Activated T-cell treated with anti-CD3 and anti-CD28 coated beads, Interleukin-2, amount 50 U/mL, for 24 hours (primary cell): ENCODE measurements around the gene MYH13.
"Not testable (repeated sequence)": the region's sequence is repeated elsewhere in the genome, so short reads cannot be mapped to it uniquely, and the experiment has no call there.

Experiments used
- DNase-seq: peaks from one replicate; pipeline ENCODE4 v3.0.0-alpha.2; 2020
- H3K27ac Mint-ChIP-seq: 2 replicates; pipeline ENCODE4 v1.8.0; 2020; ENCODE audit warnings: mild to moderate bottlenecking, mixed read lengths
- H3K27me3 Mint-ChIP-seq: 2 replicates; pipeline ENCODE4 v1.8.0; 2020; ENCODE audit warnings: mixed read lengths
- H3K36me3 Mint-ChIP-seq: 2 replicates; pipeline ENCODE4 v1.8.0; 2020; ENCODE audit warnings: low read depth, mixed read lengths
- H3K4me1 Mint-ChIP-seq: 2 replicates; pipeline ENCODE4 v1.8.0; 2020; ENCODE audit warnings: low read depth, mixed read lengths
- H3K4me3 Mint-ChIP-seq: 2 replicates; pipeline ENCODE4 v1.8.0; 2020; ENCODE audit warnings: mild to moderate bottlenecking, moderate library complexity, mixed read lengths
- H3K9me3 Mint-ChIP-seq: 2 replicates; pipeline ENCODE4 v1.8.0; 2020; ENCODE audit warnings: mixed read lengths

The MYH13 gene

DNA sequence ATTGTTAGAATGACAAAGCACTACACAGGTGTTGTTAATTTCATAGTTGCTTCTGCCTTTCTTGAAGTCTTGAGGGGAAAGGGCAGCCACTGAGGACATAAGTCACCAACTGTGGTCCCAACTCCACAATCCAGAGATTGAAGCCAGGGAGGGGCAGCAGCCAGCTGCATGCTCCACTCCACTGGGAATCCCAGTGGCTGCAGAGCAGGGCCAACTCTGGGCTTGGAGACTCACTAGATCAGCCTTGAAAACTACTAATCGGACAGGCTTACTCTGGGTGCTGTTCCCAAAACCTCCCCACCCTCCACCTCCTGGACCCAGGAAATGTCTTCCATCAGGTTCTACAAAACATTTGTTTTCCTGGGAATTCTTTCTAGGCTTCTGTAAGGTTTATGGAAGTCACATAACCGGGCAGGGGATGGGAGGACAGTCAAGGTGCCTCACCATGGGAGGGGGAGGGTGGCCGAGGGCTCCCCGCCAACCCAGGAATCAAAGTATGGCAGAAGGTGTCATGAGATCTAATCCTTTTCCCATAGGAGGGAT is 68.0 kb downstream of the MYH13 start:
- H3K36me3 Mint-ChIP-seq = no peaks in the 10 kb centered on the region
- H3K9me3 Mint-ChIP-seq = no peaks in the 10 kb centered on the region
- peaks cover 5% of the 10 kb centered on the region for H3K27me3 Mint-ChIP-seq
- DNase-seq = no peak
- no peaks in the 10 kb centered on the region for H3K4me1 Mint-ChIP-seq
- no peak overlapping the region for H3K27ac Mint-ChIP-seq
- no peak overlapping the region for H3K4me3 Mint-ChIP-seq

DNA sequence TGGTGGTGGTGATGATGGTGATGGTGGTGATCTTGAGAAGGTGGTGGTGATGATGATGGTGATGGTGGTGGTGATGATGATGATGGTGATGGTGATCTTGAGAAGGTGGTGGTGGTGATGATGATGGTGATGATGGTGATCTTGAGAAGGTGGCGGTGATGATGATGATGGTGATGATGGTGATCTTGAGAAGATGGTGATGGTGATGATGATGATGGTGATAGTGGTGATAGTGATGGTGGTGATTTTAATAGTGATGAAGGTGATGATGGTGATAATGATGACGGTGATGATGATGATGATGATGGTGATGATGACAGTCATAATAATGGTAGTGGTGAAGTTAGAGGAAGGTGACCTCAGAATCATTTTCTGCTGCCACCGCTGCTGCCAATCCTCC is 75.1 kb downstream of the MYH13 start:
- Mint-ChIP-seq H3K27ac (no peak overlapping the region), H3K9me3 (no peaks in the 10 kb centered on the region), H3K4me1 (no peaks in the 10 kb centered on the region), H3K27me3 (peaks cover 11% of the 10 kb centered on the region), H3K4me3 (no peak overlapping the region), H3K36me3 (no peaks in the 10 kb centered on the region)
- no peak for DNase-seq

DNA sequence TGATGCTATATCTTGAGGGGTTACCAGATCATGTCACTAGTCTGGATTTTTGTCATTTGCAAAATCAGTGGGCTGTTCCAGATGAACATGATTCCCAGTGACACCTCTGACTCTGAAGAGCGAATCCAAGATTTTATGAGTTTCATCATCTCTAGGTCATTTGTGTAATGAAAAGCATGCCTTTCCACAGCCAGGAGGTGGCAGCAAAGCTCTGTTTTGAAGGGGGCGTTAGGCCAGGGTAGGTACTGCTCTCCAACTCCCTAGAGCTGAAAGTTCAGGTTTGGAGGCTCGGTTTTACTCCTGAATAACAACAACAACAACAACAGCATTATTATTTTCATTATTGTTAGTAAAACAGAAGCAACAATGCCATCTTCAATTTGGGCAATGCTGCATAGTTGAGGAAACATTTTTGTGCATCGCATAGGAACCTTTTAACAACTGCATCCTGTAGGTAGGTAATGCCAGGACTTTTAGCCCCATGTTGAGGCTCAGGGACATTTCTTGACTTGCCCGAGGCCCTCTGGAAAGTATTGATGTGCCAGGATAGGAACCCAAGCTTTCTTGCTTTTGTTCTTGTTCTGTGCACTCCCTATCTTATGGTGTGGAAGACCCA is 77.0 kb downstream of the MYH13 start:
- no peak for DNase-seq
- Mint-ChIP-seq H3K4me3 (no peak overlapping the region), H3K4me1 (no peaks in the 10 kb centered on the region), H3K27me3 (peaks cover 19% of the 10 kb centered on the region), H3K36me3 (no peaks in the 10 kb centered on the region), H3K27ac (no peak overlapping the region), H3K9me3 (no peaks in the 10 kb centered on the region)

- no peaks in the 10 kb centered on the region for H3K36me3 Mint-ChIP-seq
Observed at GRCh38 chr17:10294180-10294579, 78.6 kb downstream of the MYH13 start.

GRCh38 chr17:10292057-10292937 is 80.5 kb downstream of the MYH13 start:
- Mint-ChIP-seq H3K4me3 (no peak overlapping the region), H3K9me3 (no peaks in the 10 kb centered on the region), H3K4me1 (no peaks in the 10 kb centered on the region), H3K27me3 (peaks cover 39% of the 10 kb centered on the region), H3K27ac (no peak overlapping the region), H3K36me3 (no peaks in the 10 kb centered on the region)
- DNase-seq = no peak

More at GRCh38 chr17:10294180-10294579, 78.6 kb downstream of the MYH13 start:
- DNase-seq = no peak
- H3K9me3 Mint-ChIP-seq = no peaks in the 10 kb centered on the region
- H3K4me1 Mint-ChIP-seq = no peaks in the 10 kb centered on the region
- H3K27me3 Mint-ChIP-seq = peaks cover 26% of the 10 kb centered on the region
- H3K4me3 Mint-ChIP-seq = no peak overlapping the region
- no peak overlapping the region for H3K27ac Mint-ChIP-seq

DNA sequence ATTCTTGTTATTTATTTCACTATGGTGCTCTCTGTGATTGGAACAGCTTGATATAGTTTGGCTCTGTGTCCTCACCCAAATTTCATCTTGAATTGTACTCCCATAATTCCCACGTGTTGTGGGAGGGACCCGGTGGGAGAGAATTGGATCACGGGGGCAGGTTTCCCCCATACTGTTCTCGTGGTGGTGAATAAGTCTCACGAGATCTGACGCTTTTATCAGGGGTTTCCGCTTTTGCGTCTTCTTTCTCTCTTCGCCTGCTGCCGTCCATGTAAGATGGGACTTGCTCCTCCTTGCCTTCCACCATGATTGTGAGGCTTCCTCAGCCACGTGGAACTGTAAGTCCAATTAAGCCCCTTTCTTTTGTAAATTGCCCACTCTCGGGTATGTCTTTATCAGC is 81.2 kb downstream of the MYH13 start:
- H3K4me3 Mint-ChIP-seq, H3K27ac Mint-ChIP-seq, H3K9me3 Mint-ChIP-seq, H3K36me3 Mint-ChIP-seq, DNase-seq, H3K4me1 Mint-ChIP-seq: not testable (repeated sequence)
- H3K27me3 Mint-ChIP-seq = peaks cover 43% of the 10 kb centered on the region

- no peak overlapping the region for H3K4me3 Mint-ChIP-seq
- no peaks in the 10 kb centered on the region for H3K9me3 Mint-ChIP-seq
- peaks cover 45% of the 10 kb centered on the region for H3K27me3 Mint-ChIP-seq
- H3K4me1 Mint-ChIP-seq = no peaks in the 10 kb centered on the region
- no peak for DNase-seq
- H3K27ac Mint-ChIP-seq = no peak overlapping the region
- H3K36me3 Mint-ChIP-seq = no peaks in the 10 kb centered on the region
Observed at GRCh38 chr17:10290041-10290440, 82.8 kb downstream of the MYH13 start.

DNA sequence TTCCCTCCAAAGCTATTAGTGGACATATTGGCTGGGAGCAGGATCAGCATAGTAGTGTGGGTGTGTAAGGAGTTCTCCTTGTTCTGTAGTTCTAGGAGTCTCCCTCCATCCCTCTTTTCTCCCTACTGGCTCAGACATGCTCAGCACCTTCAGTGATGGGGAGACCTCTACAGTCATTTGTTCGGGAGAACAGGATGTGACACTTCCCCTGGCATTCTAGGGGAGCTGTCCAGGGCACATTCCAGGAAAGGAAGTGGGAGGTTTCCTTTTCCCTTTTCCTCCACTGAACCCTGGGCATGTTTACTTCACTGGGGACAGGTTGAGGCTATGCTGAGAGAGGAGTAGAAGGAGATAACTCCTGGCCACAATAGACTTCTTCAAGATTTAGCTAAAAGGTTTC is 86.5 kb downstream of the MYH13 start:
- Mint-ChIP-seq H3K36me3 (no peaks in the 10 kb centered on the region), H3K27ac (no peak overlapping the region), H3K27me3 (peaks cover 29% of the 10 kb centered on the region), H3K9me3 (no peaks in the 10 kb centered on the region), H3K4me1 (no peaks in the 10 kb centered on the region), H3K4me3 (no peak overlapping the region)
- DNase-seq = no peak

DNA sequence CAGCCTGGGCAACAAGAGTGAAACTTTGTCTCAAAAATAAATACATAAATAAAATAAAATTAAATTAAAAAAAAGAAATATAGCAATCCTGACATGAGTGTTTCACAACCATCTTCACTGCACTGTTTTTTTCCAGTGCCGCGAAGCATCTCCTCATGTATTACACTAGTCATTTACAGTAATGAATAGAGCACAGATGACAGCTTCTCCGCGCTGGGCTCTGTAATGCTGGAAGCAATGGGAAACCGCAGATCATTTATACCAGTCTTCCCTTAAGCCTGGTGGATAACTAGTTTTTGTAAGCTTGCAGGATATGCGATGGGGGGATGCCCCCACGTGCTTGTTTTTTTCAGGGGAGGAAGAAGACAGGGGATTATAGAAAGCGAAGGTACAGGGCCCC is 86.9 kb downstream of the MYH13 start:
- Mint-ChIP-seq H3K4me1 (no peaks in the 10 kb centered on the region), H3K4me3 (no peak overlapping the region), H3K27me3 (peaks cover 27% of the 10 kb centered on the region), H3K27ac (no peak overlapping the region), H3K36me3 (no peaks in the 10 kb centered on the region), H3K9me3 (no peaks in the 10 kb centered on the region)
- DNase-seq = no peak

GRCh38 chr17:10280068-10280467 is 92.7 kb downstream of the MYH13 start:
- H3K36me3 Mint-ChIP-seq = no peaks in the 10 kb centered on the region

DNA sequence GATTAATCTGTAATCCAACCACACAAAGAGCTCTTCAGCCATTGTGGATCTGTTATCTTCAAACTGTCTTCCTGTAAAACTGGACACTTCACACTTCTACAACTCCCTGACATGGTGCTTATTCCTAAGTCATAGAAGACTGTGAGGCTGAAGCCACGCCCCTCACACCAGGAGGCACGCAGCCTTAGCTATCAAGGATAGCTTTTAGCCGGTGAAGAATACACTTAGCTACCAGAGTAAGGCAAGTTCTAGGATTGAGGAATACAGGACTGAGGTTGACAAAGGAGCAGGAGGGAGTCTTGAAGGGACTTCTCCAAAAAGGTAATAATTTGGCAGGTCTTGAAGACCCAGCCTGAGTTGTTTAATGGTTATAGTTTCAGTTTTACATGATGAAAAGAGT is 94.6 kb downstream of the MYH13 start:
- H3K9me3 Mint-ChIP-seq = no peaks in the 10 kb centered on the region
- H3K4me3 Mint-ChIP-seq = no peak overlapping the region
- no peaks in the 10 kb centered on the region for H3K4me1 Mint-ChIP-seq
- no peaks in the 10 kb centered on the region for H3K36me3 Mint-ChIP-seq
- DNase-seq = no peak
- no peak overlapping the region for H3K27ac Mint-ChIP-seq
- H3K27me3 Mint-ChIP-seq = peaks cover 18% of the 10 kb centered on the region

More at GRCh38 chr17:10280068-10280467, 92.7 kb downstream of the MYH13 start:
- H3K4me3 Mint-ChIP-seq = no peak overlapping the region
- no peaks in the 10 kb centered on the region for H3K4me1 Mint-ChIP-seq
- DNase-seq = no peak
- H3K27me3 Mint-ChIP-seq = peaks cover 18% of the 10 kb centered on the region
- no peaks in the 10 kb centered on the region for H3K9me3 Mint-ChIP-seq
- H3K27ac Mint-ChIP-seq = no peak overlapping the region

DNA sequence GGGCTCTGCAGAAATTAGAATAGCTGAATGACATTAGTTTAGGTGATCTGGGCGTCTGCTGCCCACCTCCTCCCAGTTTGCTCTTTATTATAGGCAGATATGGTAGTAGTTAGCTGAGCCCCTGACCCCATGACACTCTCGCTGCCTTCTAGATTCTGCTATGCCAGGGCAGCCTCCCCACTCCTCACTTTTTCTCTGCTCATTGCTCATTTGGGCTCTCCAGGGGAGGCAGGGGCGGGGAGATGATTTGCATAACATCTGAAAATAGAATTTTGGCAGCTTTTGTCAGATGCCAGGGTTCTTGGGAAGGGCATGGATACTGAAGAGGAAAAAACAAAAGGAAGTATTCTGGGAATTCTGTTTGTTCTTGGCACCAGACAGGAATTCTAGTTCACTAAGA is 96.4 kb downstream of the MYH13 start:
- Mint-ChIP-seq H3K27me3 (peaks cover 22% of the 10 kb centered on the region), H3K4me3 (no peak overlapping the region), H3K9me3 (no peaks in the 10 kb centered on the region), H3K4me1 (no peaks in the 10 kb centered on the region), H3K36me3 (no peaks in the 10 kb centered on the region), H3K27ac (no peak overlapping the region)
- no peak for DNase-seq

DNA sequence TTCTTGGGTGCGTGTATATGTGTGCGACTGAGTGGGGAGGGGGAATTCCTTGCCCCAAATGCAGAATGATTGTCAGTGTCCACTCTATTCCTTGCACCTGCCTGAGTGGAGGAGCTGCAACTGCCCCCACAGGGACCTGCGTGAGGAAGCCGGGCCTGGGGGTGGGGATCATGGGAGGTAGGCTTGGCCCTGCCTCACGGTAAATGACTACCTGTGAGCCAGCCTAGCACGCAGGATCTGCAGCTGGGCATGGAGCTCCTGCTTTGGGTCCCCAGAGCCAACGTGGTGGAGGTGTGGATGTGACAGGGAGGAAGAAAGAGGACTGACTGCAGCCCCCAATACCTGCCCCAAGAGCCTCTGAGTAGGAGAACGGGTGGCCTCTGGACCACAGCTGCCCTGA is 97.4 kb downstream of the MYH13 start:
- no peaks in the 10 kb centered on the region for H3K36me3 Mint-ChIP-seq
- H3K27ac Mint-ChIP-seq = no peak overlapping the region
- H3K4me1 Mint-ChIP-seq = no peaks in the 10 kb centered on the region

DNA sequence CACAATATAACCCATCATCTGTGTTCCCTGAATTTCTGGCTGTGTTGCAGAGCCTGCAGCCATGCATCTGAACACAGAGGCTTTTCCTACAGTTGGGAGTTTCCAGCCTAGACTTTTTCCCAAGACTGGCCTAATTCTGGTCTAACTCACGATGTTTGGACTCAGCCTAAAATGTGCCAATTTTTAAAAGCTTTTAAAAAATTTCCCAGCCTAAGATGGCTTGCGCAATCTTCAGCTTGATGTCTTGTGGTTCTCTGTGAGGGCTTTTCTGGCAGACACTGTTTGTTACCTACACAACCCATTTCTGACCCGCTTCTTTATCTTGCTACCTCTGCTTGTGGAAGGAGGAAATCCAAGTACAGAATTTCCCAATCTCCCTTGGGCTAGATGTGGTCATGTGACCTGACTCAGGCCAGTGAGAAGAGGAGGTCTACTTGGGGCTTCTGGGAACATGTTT is 101.7 kb downstream of the MYH13 start:
- peaks cover 12% of the 10 kb centered on the region for H3K27me3 Mint-ChIP-seq
- DNase-seq = no peak

More for the DNA sequence above, 97.4 kb downstream of the MYH13 start:
- Mint-ChIP-seq H3K9me3 (no peaks in the 10 kb centered on the region), H3K27me3 (peaks cover 22% of the 10 kb centered on the region), H3K4me3 (no peak overlapping the region)
- DNase-seq = no peak

GRCh38 chr17:10270258-10270657 is 102.5 kb downstream of the MYH13 start:
- no peaks in the 10 kb centered on the region for H3K36me3 Mint-ChIP-seq
- no peak overlapping the region for H3K4me3 Mint-ChIP-seq
- peaks cover 7% of the 10 kb centered on the region for H3K4me1 Mint-ChIP-seq
- H3K27ac Mint-ChIP-seq = no peak overlapping the region
- peaks cover 6% of the 10 kb centered on the region for H3K9me3 Mint-ChIP-seq
- DNase-seq = no peak
- H3K27me3 Mint-ChIP-seq = peaks cover 9% of the 10 kb centered on the region

More for the DNA sequence above, 101.7 kb downstream of the MYH13 start:
- H3K9me3 Mint-ChIP-seq = peaks cover 5% of the 10 kb centered on the region
- H3K27ac Mint-ChIP-seq = no peak overlapping the region
- peaks cover 5% of the 10 kb centered on the region for H3K4me1 Mint-ChIP-seq
- no peaks in the 10 kb centered on the region for H3K36me3 Mint-ChIP-seq
- H3K4me3 Mint-ChIP-seq = no peak overlapping the region
